GM19193 (cell line): Measurements from ENCODE around the gene ANKS1B.

ENCODE experiments used
- POLR2A ChIP-seq: IDR thresholded peaks from 4 replicates; pipeline ENCODE4 v1.6.1; 2011; ENCODE audit not compliant: insufficient read depth, insufficient read length; ENCODE audit errors: extremely low read depth

The ANKS1B gene

GRCh38 chr12:99765469-99766114, 219.1 kb downstream of the ANKS1B start:
- TF ChIP-seq POLR2A, result no peak

DNA sequence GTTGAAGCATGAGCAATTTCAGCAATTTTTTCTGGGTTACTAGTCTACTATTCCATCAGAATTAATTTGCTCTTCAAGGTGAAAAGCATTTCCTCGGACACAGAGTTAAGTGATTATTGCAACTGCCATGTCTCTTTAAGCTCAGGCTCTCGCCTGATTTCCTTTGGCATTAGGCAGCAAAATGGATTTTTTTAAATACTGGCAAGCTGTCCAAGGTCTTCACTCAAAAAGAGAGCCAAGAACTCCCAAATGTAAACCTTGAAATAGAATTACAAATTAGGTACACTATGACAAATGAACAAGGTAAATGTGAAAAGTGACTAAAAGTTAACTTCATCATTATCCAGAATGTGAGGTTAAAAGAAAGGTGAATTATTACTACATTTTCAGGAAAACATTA, 225.3 kb downstream of the ANKS1B start:
- TF ChIP-seq POLR2A, result no peak

DNA sequence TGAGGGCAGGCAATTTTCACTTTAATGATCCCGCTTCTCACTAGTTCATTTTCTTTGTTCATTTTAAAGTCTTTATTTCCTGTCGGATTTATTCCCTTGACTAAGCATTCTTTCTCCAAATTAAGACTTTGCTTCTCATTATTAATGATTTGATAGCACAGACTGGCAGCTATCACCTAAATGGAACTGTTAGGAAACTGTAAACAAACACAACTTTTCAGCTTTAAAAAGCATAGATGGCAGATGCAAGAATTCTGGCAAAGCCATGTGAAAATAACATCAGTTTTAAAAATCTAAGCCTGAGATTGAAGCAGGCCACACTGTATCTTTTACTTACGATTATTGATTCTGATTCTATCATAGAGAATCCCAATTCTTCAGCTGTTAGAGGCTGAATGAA, 225.7 kb downstream of the ANKS1B start:
- no peak for TF ChIP-seq POLR2A

DNA sequence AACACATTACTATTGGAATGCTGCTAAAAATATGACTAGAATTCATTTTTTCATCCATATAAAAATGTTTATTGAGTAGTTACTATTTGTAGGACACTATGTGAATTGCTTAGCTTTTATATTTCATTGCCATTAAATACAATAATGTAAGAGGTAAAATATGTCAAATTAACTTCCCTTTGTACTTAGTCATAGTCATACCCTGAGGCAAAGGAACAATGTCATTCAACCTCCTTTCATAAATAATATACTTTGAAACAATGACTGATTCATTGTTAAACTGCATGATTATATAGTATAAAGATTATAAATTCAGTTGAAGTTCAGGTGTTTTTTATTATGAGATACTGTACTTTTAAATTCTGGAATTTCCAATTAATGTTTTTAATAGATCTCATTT, 232.0 kb downstream of the ANKS1B start:
- no peak for TF ChIP-seq POLR2A

GRCh38 chr12:99746538-99746937, 238.2 kb downstream of the ANKS1B start:
- no peak for TF ChIP-seq POLR2A

DNA sequence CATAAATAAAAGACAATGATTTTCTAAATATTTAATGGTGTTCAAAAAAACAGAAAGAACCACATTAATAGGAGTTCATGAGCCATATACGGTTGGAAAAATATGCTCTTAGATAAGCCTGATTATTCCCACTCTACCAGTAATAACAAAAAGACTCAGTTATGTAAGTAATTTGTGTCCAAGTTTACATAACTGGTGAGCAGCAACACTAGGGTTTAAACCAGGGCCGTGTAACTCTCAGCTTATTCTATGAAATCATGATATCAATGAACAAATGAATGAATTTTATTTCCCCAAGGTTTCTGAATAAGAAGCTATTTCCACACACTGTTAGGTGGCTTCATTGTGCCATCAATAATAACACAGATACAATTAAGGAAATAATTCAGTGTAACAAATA, 238.8 kb downstream of the ANKS1B start:
- TF ChIP-seq POLR2A, result no peak

GRCh38 chr12:99745121-99745520, 239.6 kb downstream of the ANKS1B start:
- TF ChIP-seq POLR2A, result no peak

DNA sequence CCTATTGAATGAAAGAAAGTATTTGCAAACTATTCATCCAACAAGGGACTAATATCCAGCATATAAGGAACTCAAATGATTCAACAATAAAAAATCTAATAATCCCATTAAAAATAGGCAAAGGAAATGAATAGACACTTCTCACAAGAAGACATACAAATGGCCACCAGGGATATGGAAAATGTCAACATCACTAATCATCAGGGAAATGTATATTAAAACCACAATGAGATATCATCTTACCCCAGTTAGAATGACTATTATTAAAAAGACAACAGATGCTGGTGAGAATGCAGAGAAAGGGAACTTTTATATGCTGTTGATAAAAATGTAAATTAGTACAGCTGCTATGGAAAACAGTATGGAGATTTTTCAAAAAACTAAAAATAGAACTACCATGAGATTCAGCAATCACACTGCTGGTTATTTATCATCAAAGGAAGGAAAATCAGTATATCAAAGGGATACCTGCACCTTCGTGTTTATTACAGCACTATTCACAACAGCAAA, 247.9 kb downstream of the ANKS1B start:
- TF ChIP-seq POLR2A, result no peak

GRCh38 chr12:99732131-99732530, 252.6 kb downstream of the ANKS1B start:
- TF ChIP-seq POLR2A, result no peak

- TF ChIP-seq POLR2A, result no peak
Measured at GRCh38 chr12:99722690-99723486, 261.8 kb downstream of the ANKS1B start.

DNA sequence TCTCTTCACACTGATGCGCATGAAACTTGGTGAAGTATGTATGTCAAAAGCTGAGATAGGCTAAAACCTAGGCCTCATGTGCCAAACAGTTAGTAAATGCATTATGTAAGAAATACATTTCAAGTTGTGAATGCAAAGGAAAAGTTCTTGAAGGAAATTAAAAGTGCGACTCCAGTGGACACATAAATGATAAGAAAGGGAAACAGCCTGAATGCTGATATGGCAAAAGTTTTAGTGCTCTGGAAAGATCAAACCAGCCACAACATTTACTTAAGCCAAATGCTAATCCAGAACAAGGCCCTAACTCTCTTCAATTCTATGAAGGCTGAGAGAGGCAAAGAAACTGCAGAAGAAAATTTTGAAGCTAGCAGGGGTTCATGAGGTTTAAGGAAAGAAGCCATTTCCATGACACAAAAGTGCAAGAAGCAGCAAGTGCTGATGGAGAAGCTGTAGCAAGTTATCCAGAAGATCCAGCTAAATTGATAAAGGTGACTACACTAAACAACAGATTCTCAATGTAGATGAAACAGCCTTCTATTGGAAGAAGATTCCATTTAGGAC, 262.9 kb downstream of the ANKS1B start:
- TF ChIP-seq POLR2A, result no peak

DNA sequence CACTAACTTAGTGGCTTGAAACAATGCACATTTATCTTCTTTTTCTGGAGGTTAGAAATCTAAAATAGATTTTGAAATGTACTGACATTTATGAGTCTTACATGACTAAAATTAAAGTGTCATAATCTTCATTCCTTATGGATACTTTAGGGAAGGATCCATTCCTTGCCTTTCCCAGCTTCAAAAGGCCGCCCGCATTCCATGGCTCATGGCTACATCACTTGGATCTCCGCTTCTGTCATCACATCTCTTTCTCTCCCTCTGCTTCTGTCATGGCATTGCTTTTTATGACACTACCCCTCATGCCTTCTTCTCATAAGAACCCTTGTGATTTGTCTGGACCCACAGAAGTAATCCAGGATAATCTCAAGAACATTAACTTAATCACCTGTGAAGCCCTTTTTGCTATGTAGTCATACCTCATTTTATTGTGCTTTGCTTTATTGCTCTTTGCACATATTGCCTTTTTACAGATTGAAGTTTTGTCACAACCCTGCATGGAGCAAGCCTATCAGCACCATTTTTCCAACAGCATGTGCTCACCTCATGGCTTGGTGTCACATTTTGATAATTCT, 270.7 kb downstream of the ANKS1B start:
- TF ChIP-seq POLR2A, result no peak

DNA sequence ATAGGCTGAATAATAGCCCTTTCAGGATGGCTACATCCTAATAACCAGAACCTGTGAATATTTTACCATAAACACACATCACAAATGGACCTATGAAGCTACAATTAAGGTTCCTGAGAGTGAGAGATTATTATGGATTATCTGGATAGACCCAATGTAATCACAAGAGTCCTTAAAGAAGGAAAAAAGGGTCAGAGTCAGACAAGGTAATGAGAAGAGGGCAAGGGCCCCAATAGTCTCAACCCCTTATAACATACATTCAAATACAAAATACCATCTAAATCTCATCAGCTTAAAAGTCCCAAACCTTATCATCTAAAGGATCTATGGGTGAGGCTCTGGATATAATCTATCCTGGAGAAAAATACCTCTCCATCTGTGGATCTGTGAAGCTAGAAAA, 272.5 kb downstream of the ANKS1B start:
- TF ChIP-seq POLR2A, result no peak

- TF ChIP-seq POLR2A, result no peak
Measured at GRCh38 chr12:99711246-99711645, 273.5 kb downstream of the ANKS1B start.

DNA sequence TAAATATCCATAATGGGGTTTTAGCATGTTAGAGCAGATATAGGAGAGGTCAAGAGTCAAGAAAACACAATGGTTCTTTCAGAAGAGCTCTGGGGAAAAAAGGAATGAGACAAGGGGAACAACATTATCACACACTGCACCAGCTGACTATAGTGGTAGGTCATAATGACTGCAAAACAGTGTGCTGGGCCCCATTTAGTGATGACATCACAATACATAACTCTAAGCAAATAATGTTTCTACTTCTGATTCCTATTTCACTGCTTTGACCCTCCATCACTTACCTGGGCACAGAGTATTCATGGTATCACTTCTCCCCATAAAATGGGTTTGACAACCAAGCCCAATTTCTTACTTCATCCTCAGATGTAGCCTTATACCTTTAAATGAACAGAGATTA, 275.1 kb downstream of the ANKS1B start:
- no peak for TF ChIP-seq POLR2A

DNA sequence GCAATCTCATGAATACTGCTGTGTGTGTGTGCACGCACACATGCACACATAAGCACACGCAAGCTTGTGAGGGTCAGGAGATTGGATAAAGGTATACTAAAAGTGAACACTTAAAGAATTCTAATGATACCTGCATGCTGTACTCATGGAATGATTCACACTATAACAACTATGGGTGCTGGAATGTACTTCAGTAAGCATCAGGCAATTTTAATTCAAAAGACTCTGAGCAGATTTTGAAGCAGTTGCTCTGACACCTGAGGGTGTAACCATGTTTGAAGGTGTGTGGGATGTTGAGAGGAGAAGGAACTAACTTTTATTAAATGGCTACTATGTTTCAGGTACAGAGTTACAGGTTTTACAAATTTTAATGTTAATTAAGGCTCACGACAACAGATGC, 275.6 kb downstream of the ANKS1B start:
- TF ChIP-seq POLR2A, result no peak

- TF ChIP-seq POLR2A, result no peak
Measured at GRCh38 chr12:99707883-99708282, 276.9 kb downstream of the ANKS1B start.
